WI38 (cell line): ENCODE results near the gene TMEM204.

Experiments used
- H3K4me3 ChIP-seq: 2 replicates; pipeline ENCODE4 v1.5.1; 2011; ENCODE audit warnings: low read depth, mild to moderate bottlenecking, control low read depth, low read length
- CTCF ChIP-seq: IDR thresholded peaks from 2 replicates; pipeline ENCODE4 v1.5.1; 2012; ENCODE audit warnings: low read depth, mild to moderate bottlenecking, control low read depth, low read length

TMEM204 gene

GRCh38 chr16:1542166-1542500 lies 8.7 kb downstream of the TMEM204 start:
- H3K4me3 ChIP-seq = no peak overlapping the region
- TF ChIP-seq CTCF = no peak

DNA sequence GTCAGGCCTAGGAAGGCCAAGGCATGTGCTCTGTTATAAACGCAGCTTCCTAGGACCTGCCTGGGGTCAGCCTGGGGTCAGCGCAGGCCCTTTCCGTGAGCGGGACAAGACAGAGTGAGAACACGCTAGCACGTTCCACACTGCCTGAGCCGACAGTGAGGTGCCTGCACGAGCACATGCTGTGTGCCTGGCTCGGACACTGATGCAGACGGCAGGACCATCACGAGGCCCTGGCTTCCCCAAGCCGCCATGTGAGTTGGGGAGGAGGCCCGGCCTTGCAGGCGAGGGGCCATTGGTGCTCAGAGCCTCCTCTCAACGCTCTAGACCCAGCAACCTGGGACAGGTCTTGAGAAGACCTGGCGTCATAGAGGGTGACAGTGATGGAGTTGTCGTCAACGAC lies 9.1 kb downstream of the TMEM204 start:
- no peak for TF ChIP-seq CTCF
- no peak overlapping the region for H3K4me3 ChIP-seq

GRCh38 chr16:1543085-1543896 lies 9.8 kb downstream of the TMEM204 start:
- H3K4me3 ChIP-seq = no peak overlapping the region
- TF ChIP-seq CTCF = no peak

GRCh38 chr16:1545044-1546040 lies 11.9 kb downstream of the TMEM204 start:
- no peak for TF ChIP-seq CTCF
- no peak overlapping the region for H3K4me3 ChIP-seq

DNA sequence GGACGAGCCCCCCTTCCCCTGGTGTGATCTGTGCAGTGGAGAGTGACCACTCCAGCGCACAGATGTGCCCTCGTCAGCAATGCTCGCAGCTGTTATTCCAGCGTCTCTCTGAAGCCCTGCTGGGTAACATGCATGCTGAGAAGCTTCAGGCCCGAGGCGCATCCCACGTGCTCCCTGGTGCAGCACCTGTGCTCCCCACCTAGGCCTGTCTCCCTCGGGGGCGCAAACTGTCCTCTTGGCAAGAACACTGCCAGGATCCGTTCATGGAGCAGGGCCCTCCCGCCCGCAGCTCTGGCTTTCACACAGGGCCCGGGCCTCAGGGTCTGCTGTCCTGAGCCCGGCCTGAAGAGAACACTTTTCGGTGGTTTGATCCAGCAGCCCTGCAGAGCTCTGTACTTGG lies 13.0 kb downstream of the TMEM204 start:
- H3K4me3 ChIP-seq = no peak overlapping the region
- no peak for TF ChIP-seq CTCF

- H3K4me3 ChIP-seq = no peak overlapping the region
- TF ChIP-seq CTCF = no peak
These were observed 14.8 kb downstream of the TMEM204 start for GRCh38 chr16:1548233-1548632.

- no peak overlapping the region for H3K4me3 ChIP-seq
- no peak for TF ChIP-seq CTCF
These were observed 15.3 kb downstream of the TMEM204 start for GRCh38 chr16:1548727-1549126.
